SKM-1 treated with dmso at 0.1 percent for 144 hours (cell line): Measurements from ENCODE around the gene BNC2.

Experiments
- DNase-seq: peaks from one replicate; lab custom pipeline; 2025; ENCODE audit not compliant: unreplicated experiment; lab: John Stamatoyannopoulos, UW

The BNC2 gene

DNA sequence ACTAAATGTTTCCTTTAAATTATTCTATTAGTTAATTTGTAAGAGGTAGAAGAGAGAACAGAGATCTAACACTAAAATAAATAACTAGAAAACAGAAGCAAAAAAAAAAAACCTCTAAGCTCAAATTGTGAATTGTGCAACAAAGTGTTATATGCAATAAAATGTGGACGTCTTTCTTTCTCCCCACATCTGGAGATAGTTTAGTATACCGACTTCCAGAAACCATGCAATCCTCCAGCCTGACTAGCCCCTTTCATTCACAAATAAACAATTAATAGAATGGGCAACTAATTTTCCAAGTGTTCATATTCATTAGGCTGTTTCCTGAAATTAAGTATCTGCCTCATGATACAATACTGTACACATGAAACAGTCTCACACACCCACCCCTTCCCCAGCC lies 258.5 kb downstream of the BNC2 start:
- no peak for DNase-seq

DNA sequence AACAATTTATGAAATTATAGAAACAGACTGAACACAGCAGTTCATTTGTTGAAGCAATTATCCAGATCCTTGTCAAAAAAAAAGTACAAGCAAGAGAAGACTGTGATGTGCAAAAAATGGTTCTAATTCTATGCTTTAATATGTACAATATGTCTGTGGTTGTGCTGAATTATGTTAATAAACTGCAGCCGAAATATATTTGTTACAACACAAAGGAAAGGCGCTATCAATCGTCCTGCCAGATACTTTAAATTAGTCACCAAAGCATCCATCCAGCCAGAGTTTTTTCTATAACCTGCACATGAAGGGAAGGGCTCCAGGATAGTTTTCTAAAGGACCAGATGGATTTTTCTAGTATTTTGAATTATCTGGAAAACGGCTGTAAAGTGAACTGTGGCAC lies 259.5 kb downstream of the BNC2 start:
- no peak for DNase-seq

DNA sequence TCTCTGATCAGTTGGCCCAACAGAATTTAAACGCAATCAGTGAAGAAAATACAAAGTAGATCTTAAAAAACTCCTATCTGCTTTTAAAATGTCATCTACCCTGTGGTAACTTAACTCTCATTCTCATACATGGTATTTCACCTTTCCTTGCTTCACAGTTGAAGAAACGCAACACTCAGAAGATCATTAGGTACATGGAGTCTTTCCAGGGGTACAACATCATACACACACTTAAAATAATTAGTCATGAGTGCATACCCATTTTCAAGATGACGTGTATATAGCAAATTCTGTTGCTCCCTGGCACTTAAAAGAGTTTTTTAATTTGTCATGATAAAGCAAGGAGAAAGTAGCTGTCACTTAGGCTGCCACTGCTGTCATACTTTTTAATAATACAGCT lies 259.9 kb downstream of the BNC2 start:
- DNase-seq: no peak

DNA sequence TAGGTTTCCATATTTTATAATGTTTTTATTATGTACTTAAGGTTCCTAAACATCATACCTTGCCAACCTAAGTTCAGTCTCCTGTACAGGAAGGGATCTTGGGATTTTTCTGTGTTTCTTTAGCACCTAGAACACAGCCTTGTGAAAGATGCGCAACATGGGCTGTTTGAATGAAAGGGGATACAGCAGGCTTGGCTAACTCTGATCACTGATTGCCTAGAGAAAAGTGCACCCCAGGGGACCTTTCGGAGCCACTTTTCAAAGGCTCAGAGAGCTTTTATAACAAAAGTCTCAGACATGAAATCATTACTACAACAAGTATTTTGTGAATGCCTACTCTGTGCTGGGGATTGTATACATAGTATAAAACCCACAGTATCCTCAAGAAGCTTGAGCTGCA lies 261.6 kb downstream of the BNC2 start:
- no peak for DNase-seq

DNA sequence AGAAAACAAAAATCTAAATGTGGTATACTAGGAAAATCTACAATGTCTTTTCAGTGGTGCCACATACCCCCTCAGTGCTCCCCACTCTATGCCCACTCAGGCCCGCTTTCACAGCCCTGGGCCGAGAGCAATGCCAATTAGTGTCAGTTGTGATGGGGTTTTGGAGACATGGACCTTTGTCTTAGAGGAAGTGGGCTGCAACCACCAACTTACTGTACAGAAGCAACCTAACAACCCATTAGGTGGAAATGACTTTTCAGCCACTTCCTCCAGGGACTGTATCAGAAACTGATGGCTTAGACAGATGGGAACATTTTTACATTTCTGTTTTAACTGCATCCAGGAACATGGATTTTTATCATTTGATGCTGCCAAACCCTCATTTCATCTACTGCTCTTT lies 268.0 kb downstream of the BNC2 start:
- peak; percentile 15 for DNase-seq

DNA sequence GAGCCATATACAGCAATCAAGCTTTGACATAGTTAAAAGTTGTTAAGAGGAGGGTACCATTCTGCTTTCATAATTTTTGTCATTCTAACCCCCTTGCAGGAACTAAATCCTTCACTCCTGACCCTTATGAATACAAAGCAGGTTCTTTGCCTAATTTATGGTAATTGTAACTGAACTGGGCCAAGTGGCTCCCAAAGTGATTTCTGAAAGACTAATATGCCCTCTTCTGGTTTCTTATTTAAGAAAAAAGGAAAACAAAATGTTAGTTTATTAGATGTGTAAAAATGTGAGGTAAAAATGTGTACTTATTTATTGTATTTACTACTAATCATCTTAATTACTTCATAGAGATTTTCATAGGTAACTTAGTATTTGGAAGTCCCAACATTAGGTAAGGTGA lies 268.5 kb downstream of the BNC2 start:
- no peak for DNase-seq

DNA sequence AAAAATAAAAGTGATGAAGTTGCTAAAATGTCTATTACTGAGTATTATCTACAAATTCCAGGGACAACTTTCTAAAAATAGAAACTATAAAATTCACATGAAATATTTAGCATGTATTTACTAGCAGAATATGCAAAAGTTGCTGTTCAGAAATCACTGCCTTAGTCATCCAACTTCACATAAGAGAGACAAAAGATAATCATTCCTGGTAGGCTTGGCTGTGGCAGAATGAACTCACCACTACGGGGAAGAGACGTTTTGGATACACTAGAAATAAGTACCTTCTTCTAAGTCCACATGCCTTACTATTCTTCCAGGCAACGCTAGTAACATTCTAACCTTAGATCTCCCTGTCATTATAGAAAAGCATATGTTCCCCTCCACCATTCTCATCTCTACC lies 272.2 kb downstream of the BNC2 start:
- no peak for DNase-seq

DNA sequence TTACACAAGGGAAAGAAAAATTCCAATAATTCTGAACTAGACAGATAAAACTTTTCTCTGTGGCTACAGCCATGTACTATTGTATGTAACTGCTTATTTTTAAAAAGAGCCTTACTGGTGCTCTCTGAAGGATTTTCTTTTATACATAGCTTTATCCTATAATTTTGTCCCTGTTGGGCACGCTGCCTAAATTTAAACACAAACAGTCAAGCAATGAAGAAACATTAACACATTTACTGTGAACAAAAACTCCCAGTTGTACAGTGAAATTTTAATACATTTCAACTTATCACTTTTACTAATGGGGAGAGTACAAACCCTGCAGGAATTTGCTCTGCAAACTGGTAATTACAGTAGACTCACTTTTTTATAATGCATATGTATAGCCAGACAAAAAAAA lies 273.3 kb downstream of the BNC2 start:
- no peak for DNase-seq

DNA sequence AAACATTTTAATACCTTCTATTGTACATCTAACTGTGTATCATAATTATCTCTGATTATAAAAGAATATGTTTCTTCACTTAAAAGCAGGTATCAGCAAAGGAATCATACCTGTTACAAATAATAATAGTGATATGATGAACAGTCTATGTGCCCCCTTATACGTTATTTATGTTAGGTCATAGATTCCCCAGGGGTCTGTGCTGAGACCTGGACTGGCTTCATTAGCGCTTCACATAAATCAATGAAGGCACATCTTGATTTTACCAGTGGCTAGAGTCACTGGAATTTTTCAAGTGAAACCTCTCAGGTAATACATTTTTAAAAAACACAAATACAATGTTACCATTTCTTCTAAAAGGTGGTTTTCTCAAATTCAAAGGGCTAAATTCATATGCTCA lies 275.2 kb downstream of the BNC2 start:
- DNase-seq: no peak

DNA sequence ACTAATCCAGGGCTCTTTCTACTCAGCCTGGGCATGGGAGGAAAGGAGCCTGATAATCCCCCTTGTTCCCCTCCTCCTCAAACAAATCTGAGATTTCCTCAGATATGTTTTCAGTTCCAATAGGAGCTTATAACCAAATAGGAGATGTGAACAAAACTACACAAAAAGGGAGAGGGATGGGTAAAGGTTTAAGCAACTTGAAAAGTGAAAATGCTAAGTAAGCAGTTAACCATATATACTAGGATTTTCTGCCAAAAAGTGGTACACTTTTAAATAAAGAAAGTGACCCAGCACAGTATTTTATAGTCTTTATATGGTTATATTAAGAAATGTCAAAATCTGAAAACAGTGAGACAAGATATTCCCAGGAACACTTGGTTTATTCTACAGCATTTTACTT lies 275.7 kb downstream of the BNC2 start:
- no peak for DNase-seq

DNA sequence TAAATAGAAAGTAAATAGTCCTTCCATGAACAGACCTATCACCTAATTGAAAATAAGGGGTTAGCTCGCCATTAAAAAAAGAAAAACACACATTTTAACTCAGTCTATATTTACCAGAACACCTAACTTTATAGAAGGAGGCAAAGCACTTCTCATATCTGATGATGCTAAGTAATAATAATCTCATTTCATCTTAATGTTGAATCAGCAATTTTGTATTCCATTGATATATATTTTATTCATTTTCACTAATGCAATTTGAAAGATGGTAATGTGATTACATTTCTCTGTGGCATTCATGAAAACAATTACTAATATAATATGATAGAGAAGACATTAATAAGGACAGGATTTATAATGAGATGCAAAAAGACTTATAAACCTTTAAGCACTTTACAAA lies 276.7 kb downstream of the BNC2 start:
- no peak for DNase-seq

DNA sequence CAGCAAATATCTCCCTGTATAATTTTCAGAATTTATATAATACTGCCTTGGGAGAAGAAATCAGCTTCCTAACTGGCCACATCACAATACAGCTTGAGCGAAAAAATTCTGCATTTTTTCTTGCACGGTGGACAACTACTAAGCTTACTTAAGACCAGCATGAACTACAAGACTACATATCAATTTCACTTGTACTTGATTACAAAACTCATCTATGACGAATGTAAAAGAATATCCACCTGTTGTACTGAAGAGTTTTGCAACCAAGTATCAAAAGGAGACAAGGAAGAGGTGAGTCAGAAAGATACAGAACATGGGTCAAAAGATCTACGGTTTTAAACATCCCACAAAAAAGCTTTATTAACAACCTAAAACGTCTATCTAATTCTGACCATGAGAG lies 279.4 kb downstream of the BNC2 start:
- no peak for DNase-seq

DNA sequence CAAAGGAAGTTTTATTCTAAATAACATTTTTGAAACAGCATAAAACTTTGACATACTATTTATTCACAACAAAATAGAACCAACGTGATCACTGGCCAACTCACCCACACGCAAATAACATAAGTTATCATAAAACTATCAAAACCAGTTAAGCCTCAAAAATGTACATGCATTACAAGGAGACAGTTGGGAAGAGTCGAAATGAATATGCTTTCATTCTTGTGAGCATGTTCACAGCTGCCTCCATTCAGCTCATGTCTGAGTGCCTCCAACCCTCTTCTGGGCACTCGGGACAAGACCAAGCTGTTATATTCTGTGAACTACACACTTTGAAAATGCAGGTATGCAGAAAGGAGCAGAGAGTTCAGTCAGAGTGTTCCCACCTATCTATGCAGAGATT lies 284.9 kb downstream of the BNC2 start:
- DNase-seq: no peak

DNA sequence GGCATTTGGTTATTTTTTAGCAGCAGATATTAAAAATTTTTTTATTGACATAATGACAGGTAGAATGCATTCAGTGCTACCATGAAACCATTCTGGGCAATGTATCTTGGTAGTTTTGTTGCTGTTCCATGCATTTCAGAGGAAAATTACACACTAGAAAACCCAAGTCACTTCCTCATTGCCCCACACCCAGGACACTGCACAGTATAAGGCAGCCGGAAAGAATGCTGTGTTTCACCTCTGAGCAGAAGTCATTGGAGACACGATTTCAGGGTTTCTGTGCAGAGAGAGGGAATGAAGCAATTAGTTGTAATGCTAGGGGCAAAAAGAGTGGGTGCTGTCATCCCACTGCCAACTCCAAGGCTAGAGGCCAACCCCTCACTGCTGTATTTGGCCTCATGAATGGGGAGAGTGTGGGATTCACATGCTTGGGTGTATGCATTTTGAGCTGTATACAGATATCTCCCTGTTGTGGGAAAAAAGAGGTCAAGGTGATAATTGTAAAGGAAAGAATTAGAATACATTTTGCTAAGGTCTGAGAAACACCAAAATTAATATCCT lies 290.5 kb downstream of the BNC2 start:
- peak; percentile 49 for DNase-seq

DNA sequence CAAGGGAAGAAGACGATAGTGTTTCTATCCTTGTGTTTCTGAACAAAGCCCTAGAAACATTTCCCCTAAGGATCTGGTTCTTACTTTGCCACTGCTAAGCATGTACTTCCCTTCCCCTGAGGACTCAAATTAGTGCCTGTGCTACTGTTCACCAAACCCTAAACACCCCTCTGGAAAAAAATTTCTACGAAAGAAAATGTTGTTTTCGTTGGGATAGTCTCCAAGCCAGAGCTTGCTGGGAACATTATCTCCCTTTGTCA lies 294.6 kb downstream of the BNC2 start:
- DNase-seq: no peak

DNA sequence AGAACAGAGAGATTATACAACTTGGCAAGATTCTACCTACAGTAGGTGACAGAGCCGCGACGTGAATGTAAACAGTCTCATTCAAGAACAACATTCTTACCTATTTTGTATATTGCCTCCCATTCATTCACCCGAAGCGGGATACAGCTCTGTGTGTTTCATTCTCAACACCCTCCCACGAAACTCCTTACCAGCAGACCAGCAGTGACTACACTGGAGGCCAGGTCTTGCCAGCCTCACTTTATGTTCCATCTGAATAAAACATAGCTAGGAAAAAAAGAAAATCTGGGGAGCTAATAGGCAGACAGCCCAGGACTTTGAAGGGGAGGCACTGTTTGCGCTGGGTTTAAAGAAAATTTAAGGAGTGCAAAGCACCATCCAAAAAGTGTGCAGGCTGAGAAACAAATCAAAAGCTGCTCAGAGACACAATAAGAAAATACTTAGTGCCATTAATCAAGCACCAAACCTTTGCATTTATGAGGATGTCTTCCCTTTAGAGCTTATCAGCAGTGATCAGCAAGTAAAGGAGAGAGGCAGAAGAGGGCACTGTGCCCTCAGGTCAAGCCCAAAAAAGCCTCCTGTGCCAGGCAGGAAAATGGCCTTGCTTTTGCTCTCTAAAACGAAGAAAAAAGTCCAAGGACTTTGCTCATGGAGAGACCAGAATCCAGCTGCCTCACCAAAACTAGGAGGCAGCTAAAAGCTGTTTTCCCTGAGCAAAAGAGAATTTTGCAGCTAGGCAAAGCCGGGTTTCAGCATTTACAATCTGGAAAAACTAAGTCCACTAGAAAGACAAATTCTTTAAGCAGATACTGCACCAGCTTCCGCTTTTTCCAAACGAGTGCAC lies 295.1 kb downstream of the BNC2 start:
- no peak for DNase-seq

DNA sequence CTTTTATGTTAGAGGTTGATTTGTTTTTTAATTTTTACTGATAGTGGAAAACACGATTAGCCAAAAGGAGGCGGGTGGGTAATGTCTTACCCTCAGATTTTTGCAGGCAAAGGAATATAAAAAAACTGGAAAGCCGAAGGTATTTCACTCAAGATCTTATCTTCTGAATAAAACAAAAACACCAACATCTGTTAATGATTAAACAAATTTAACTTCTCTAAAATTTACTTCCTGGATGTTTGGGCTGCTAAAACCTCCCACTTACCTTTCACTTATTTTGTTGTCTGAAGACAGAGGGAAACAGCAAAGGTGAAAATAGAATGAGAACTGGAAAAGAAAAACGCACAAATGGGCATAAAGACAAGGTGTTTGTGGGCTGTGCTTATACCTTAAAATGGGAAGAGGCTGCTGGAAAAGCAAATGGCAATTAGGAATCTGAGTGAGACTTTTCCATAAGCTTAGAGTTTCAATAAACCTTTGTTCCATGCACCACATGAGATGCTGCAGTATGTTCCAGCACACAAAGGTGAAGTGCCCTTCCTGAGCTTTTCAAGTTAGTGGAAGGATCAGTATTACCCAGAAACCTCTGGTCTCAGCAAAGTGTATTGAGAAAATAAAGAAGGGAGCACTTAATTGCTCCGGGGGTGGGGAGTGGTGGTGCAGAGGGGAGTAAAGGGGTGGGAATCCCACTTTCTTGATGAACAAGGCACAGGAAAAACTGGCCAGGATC lies 298.3 kb downstream of the BNC2 start:
- no peak for DNase-seq

DNA sequence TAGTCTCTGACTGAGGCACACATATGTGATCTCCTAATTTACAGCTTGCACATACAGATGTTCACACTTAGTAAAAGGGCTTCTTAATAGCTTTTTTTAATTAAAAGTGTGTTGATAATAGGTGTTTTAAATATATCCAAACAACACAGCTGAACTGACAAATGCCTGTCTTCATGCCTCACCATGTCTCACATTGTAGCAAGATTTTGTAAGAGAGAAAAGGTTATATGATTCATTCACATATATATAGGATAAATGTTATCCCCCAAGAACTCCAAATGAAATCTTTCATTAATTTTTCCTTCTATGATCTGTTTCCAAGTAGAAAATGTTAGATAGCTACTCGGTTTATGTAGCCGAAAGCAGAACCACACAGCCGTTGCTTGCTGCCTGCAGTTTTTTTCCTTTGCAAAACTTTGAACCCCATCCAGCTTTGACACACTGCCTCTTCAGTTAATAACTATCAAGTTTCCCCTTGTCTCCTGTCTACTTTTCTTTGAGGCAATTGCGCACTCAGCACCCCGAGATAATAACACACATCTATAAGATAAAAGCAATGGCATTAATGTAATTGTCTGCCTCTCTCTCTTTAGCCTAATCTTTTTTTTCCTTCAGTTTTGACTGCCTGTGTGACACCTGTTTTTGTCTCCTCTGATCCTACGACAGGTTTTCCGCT lies 299.2 kb downstream of the BNC2 start:
- DNase-seq: no peak

DNA sequence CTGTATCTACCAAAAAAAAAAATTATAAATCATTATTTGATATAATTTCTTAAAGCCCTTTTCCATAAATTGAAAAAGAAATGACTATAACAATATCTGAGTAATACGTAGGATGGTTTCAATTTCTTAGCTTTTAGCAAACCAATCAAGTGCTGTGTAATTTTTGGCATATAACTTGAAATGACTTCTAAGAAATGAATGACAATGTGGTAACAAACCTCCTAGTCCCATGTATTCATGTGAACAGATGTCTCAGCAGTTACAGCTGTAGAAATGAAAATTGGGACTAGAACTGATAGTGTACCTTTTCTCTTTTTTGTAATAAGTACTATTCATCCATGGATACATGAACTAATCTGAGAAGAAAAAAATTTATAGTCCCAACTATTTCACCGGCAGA lies 307.0 kb downstream of the BNC2 start:
- no peak for DNase-seq

DNA sequence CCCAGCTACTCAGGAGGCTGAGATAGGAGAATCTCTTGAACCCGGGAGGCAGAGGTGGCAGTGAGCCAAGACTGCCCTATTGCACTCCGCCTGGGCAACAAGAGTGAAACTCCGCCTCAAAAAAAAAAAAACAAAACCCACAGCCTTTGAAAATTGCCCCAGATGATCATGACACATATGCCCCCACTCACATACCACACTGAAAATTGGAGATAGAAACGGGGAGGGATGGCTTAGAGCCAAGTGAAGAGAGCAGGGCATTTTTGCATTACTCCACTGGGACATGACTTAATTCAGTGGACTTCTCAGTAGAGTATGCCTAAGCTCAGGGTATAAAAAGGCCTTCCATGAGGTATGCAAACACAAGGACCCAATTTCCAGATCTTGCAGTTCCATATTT lies 309.3 kb downstream of the BNC2 start:
- DNase-seq: no peak

DNA sequence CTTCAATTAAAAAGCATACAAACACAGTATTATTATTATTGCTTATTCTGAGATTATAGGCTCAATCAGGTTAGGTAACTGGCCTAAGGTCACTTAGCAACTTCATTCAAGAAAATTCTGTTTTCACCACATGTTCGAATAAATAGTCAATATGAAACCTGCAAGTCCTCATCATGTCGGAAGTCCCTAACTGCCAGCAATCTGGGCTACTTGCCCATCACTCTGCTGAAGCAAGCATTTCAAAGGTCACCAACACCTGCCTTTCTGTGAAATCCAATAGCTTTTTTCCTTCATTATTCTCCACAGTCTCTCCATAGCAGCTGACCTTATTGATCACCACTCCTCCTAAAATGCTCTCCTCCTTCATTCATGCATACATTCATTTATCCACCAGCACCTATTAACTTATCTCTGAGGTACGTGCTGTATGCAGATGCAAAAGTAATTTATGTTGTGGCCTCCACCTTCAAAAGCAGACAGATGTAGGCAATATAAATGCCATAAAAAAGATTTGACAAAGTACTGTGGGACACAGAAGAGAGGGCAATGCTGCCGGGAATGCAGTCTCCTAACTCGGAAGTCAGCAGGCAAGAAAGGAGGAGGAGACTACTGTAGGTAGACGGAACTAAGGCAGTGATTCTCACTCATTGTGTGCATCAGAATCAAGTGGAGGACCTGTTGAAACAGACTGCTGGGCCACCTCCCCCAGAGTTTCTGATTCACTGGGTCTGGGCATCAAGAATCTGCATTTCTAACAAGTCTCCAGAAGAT lies 310.9 kb downstream of the BNC2 start:
- no peak for DNase-seq
